B cell (primary cell): ENCODE data around the gene EPB41L4B. TPM values are rescaled to one million over a fixed set of nuclear protein-coding genes. Genes with fewer than 3 reads are reported as not detected.
"Not testable (repeated sequence)": the region's sequence is repeated elsewhere in the genome, so short reads cannot be mapped to it uniquely, and the experiment has no call there.

Source experiments
- ATAC-seq: fragments of 200-7000 bp; cut with Tn5 transposase; one replicate; pipeline ENCODE4 v1.10.0; 2021; ENCODE audit warnings: low read depth, mild to moderate bottlenecking, moderate number of reproducible peaks, moderate library complexity
- CTCF ChIA-PET: fragments of 350-600 bp; sonication (Branson Sonifier 250); formaldehyde crosslinking; loops from one replicate; lab custom pipeline; 2021; ENCODE audit warnings: antibody characterized with exemption, inconsistent platforms; lab: Charles Lee
- POLR2A ChIA-PET: fragments of 350-600 bp; sonication (Branson Sonifier 250); formaldehyde crosslinking; loops from one replicate; lab custom pipeline; 2021; ENCODE audit warnings: antibody characterized with exemption; lab: Charles Lee
- DNase-seq: peaks from one replicate; pipeline ENCODE4 v3.0.0; 2013
- H2AFZ ChIP-seq: 2 replicates; pipeline ENCODE4 v1.6.1; 2012; ENCODE audit warnings: mild to moderate bottlenecking, low read depth, low read length; ENCODE audit not compliant: insufficient read depth, poor library complexity, severe bottlenecking
- H3K27ac ChIP-seq, 2 donors: 1 replicate in 1 of 2; 2 replicates in 1 of 2; pipeline ENCODE4 v1.5.1; 2012 to 2013; ENCODE audit warnings: low read length in 2 of 2, mild to moderate bottlenecking in 2 of 2, moderate library complexity in 1 of 2
- H3K27me3 ChIP-seq, 4 experiments: fragments of 200-600 bp in 1 of 4; sonication (generic) in 1 of 4; replicated peaks in 1 of 4; 1 replicate in 2 of 4; 2 replicates in 2 of 4; pipeline versions ENCODE4 v1.6.1 to v1.7.0; 2013 to 2016; ENCODE audit warnings: low read length in 3 of 4, mild to moderate bottlenecking in 2 of 4, mixed read lengths in 1 of 4, moderate library complexity in 1 of 4; ENCODE audit not compliant: insufficient read depth in 4 of 4, control insufficient read depth in 3 of 4; ENCODE audit errors: control extremely low read depth in 1 of 4
- H3K36me3 ChIP-seq, 2 experiments: replicated peaks in 1 of 2; 1 replicate in 1 of 2; 2 replicates in 1 of 2; pipeline versions ENCODE4 v1.6.1 to v1.7.1; 2013; ENCODE audit warnings: low read length in 1 of 2; ENCODE audit not compliant: insufficient read depth in 2 of 2, control insufficient read depth in 1 of 2; ENCODE audit errors: control extremely low read depth in 1 of 2, extremely low read depth in 1 of 2
- H3K4me1 ChIP-seq, 2 donors: fragments of 200-600 bp in 1 of 2; sonication (generic) in 1 of 2; 1 replicate in 1 of 2; 2 replicates in 1 of 2; pipeline versions ENCODE4 v1.5.1 to v1.6.1; 2013 to 2017; ENCODE audit warnings: low read length in 2 of 2; ENCODE audit not compliant: control insufficient read depth in 2 of 2, insufficient read depth in 2 of 2
- H3K4me2 ChIP-seq: replicated peaks from 2 replicates; pipeline ENCODE3; 2012; ENCODE audit warnings: mild to moderate bottlenecking, low read depth, low read length; ENCODE audit not compliant: poor library complexity, severe bottlenecking
- H3K4me3 ChIP-seq, 5 experiments: fragments of 200-600 bp in 1 of 5; sonication (generic) in 1 of 5; 1 replicate in 3 of 5; 2 replicates in 2 of 5; pipeline versions ENCODE4 v1.5.1 to v1.7.0; 2011 to 2016; ENCODE audit warnings: low read length in 4 of 5, mild to moderate bottlenecking in 4 of 5, low read depth in 2 of 5, control low read depth in 1 of 5, moderate library complexity in 1 of 5; ENCODE audit not compliant: insufficient read depth in 1 of 5; ENCODE audit errors: control extremely low read depth in 1 of 5, extremely low read depth in 1 of 5
- H3K79me2 ChIP-seq: fragments of 200-600 bp; sonication (generic); one replicate; pipeline ENCODE4 v1.6.0; 2016; ENCODE audit warnings: low read length; ENCODE audit not compliant: control insufficient read depth, insufficient read depth
- H3K9ac ChIP-seq: fragments of 200-600 bp; sonication (generic); 2 replicates; pipeline ENCODE4 v1.6.1; 2017; ENCODE audit warnings: mild to moderate bottlenecking, low read length, moderate library complexity
- H3K9me3 ChIP-seq, 3 donors: one replicate each; pipeline versions ENCODE4 v1.6.1 to v1.7.1; 2013; ENCODE audit warnings: low read length in 2 of 3; ENCODE audit not compliant: control insufficient read depth in 2 of 3, insufficient read depth in 1 of 3; ENCODE audit errors: control extremely low read depth in 1 of 3
- H4K20me1 ChIP-seq: 2 replicates; pipeline ENCODE4 v1.6.0; 2012; ENCODE audit warnings: mild to moderate bottlenecking, low read length; ENCODE audit not compliant: insufficient read depth, control insufficient read depth, poor library complexity, severe bottlenecking
- H3K27ac Mint-ChIP-seq: one replicate; pipeline ENCODE4 v1.8.0; 2021; ENCODE audit warnings: mixed read lengths
- H3K27me3 Mint-ChIP-seq: one replicate; pipeline ENCODE4 v1.8.0; 2021; ENCODE audit warnings: mixed read lengths
- H3K4me1 Mint-ChIP-seq: one replicate; pipeline ENCODE4 v1.8.0; 2021; ENCODE audit warnings: mixed read lengths
- H3K4me3 Mint-ChIP-seq: one replicate; pipeline ENCODE4 v1.8.0; 2021; ENCODE audit warnings: mixed read lengths
- H3K9me3 Mint-ChIP-seq: one replicate; pipeline ENCODE4 v1.8.0; 2022; ENCODE audit warnings: mixed read lengths; ENCODE audit not compliant: insufficient read depth
- EZH2 ChIP-seq: IDR thresholded peaks from 2 replicates; pipeline ENCODE4 v1.6.1; 2012; ENCODE audit warnings: borderline replicate concordance, low read depth, mild to moderate bottlenecking, moderate library complexity, low read length; ENCODE audit not compliant: insufficient read depth, poor library complexity, severe bottlenecking
- WGBS: methylation state at CpG from one replicate; pipeline ENCODE4 v1.1.5; 2013; ENCODE audit warnings: missing lambda C conversion rate; ENCODE audit not compliant: insufficient coverage; 5-methylcytosine and 5-hydroxymethylcytosine counted together
- intact Hi-C: fragments of 100-400 bp; cut with micrococcal nuclease; formaldehyde crosslinking; loops from one replicate; pipeline ENCODE4 v1.10.0; 2022
- polyA plus RNA-seq: library from polyadenylated mRNA; depleted of rRNA; stranded (reverse); fragments of >200 nt; gene quantifications from 2 replicates; pipeline ENCODE4 v1.2.3, GENCODE V29; 2012
- total RNA-seq, 2 donors: library from RNA; stranded (reverse); fragments of 120-200 nt in 1 of 2; gene quantifications; 1 replicate in 1 of 2; 2 replicates in 1 of 2; pipeline versions ENCODE4 v1.2.3 to v1.2.4, GENCODE V29; 2013 to 2022
- TF ChIP-seq, protein P1 (sequence below): fragments of 200-600 bp; IDR thresholded peaks from one replicate; pipeline ENCODE4 v1.8.0; 2022; ENCODE audit warnings: antibody characterized with exemption, mild to moderate bottlenecking

EPB41L4B gene
- total and polyA plus RNA-seq, 2 donors (not counting 1 experiment from before 2014, with no cell fraction given): 2.9 TPM; not detected in 1

DNA sequence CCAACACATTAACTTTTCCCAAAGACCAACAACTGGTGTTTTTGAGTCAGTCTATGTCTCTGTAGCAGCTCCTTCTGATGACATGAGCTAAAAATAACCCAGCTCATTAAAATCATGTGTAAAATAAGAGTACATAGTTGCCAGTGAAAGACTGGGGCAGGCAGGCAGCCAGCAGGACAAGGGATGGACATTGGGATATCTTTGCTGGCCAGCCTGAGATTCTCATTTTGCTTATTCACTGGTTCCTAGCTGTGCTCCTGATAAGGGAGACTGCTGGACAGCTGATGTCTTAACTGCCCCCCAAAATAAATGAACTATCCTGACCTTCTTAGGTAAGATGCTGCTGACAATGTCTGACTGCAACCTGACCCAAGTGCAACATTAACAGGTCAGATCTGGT lies 33.9 kb downstream of the EPB41L4B start:
- intact Hi-C loops: no loop called here
- Histone ChIP-seq H4K20me1 (no peaks in the 10 kb centered on the region), H3K4me3 (no peak overlapping the region), H2AFZ (no peak overlapping the region), H3K27ac (no peak overlapping the region), H3K4me1 (no peaks in the 10 kb centered on the region), H3K9ac (no peak overlapping the region), H3K4me2 (no peak overlapping the region), H3K36me3 (no peaks in the 10 kb centered on the region), H3K79me2 (no peaks in the 10 kb centered on the region), H3K9me3 (no peaks in the 10 kb centered on the region), H3K27me3 (peaks cover 0 to 3% (median 0%) of the 10 kb centered on the region in 4 experiments)
- ChIA-PET POLR2A (no interaction called here), CTCF (no interaction called here)
- Mint-ChIP-seq H3K27me3 (peaks cover 7% of the 10 kb centered on the region), H3K9me3 (no peaks in the 10 kb centered on the region), H3K4me1 (no peaks in the 10 kb centered on the region), H3K27ac (no peak overlapping the region), H3K4me3 (no peak overlapping the region)
- TF ChIP-seq, protein P1, sequence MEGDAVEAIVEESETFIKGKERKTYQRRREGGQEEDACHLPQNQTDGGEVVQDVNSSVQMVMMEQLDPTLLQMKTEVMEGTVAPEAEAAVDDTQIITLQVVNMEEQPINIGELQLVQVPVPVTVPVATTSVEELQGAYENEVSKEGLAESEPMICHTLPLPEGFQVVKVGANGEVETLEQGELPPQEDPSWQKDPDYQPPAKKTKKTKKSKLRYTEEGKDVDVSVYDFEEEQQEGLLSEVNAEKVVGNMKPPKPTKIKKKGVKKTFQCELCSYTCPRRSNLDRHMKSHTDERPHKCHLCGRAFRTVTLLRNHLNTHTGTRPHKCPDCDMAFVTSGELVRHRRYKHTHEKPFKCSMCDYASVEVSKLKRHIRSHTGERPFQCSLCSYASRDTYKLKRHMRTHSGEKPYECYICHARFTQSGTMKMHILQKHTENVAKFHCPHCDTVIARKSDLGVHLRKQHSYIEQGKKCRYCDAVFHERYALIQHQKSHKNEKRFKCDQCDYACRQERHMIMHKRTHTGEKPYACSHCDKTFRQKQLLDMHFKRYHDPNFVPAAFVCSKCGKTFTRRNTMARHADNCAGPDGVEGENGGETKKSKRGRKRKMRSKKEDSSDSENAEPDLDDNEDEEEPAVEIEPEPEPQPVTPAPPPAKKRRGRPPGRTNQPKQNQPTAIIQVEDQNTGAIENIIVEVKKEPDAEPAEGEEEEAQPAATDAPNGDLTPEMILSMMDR: no peak
- no peak for TF ChIP-seq EZH2
- ATAC-seq: no peak
- DNase-seq: no peak

GRCh38 chr9:109286571-109286977 lies 34.3 kb downstream of the EPB41L4B start:
- Histone ChIP-seq H3K27me3 (peaks cover 0 to 3% (median 0%) of the 10 kb centered on the region in 4 experiments), H3K4me3 (no peak overlapping the region), H3K36me3 (no peaks in the 10 kb centered on the region), H2AFZ (no peak overlapping the region), H3K79me2 (no peaks in the 10 kb centered on the region), H4K20me1 (no peaks in the 10 kb centered on the region), H3K27ac (no peak overlapping the region), H3K4me2 (no peak overlapping the region), H3K9ac (no peak overlapping the region), H3K9me3 (no peaks in the 10 kb centered on the region), H3K4me1 (no peaks in the 10 kb centered on the region)
- TF ChIP-seq, protein P1: no peak
- TF ChIP-seq EZH2: no peak
- POLR2A ChIA-PET: no interaction called here
- ATAC-seq (no peak), DNase-seq (no peak)
- H3K27ac Mint-ChIP-seq: no peak overlapping the region
- H3K9me3 Mint-ChIP-seq: no peaks in the 10 kb centered on the region
- CTCF ChIA-PET: no interaction called here
- peaks cover 7% of the 10 kb centered on the region for H3K27me3 Mint-ChIP-seq
- 71% methylated on average over 3 of the region's 4 CpGs for WGBS
- no peaks in the 10 kb centered on the region for H3K4me1 Mint-ChIP-seq
- intact Hi-C loops: no loop called here
- H3K4me3 Mint-ChIP-seq: no peak overlapping the region

- DNase-seq, H3K79me2 ChIP-seq, H3K4me1 Mint-ChIP-seq, H3K27me3 ChIP-seq, H4K20me1 ChIP-seq, H3K27ac Mint-ChIP-seq, H3K36me3 ChIP-seq, H3K9ac ChIP-seq, intact Hi-C loops, H3K4me2 ChIP-seq, H3K27ac ChIP-seq, ATAC-seq, H3K4me1 ChIP-seq, POLR2A ChIA-PET, CTCF ChIA-PET, H2AFZ ChIP-seq, H3K4me3 ChIP-seq, H3K9me3 Mint-ChIP-seq, H3K4me3 Mint-ChIP-seq, H3K9me3 ChIP-seq, H3K27me3 Mint-ChIP-seq: not testable (repeated sequence)
- WGBS: no CpG with 5 or more reads among the region's 2 CpGs
Observed at GRCh38 chr9:109283672-109284071, 37.2 kb downstream of the EPB41L4B start.
